ENCODE data around the gene PIK3CD. TPM values are rescaled to one million over a fixed set of nuclear protein-coding genes. Genes with fewer than 3 reads are reported as not detected.

PIK3CD gene
- total RNA-seq, 1 donor from 2014 or later = 4.7 TPM

DNA sequence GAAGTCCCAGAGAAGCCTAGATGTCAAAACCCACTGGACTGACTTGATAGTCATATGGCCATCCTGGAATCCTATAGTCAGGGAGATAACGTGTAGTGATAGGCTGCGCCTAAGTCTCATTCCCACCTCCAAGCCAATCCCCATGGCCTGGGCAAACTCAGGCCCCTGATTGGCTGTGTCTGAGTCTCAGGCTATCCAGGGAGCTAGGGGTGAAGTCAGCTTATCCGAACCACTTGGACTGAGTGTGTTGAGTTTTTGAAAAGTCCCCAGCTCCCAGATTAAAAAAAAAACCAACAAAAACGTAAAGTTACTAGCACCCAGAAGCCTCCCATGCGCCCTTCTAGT, 51.6 kb downstream of the PIK3CD start:
- Mint-ChIP-seq H3K36me3 (peaks cover 2% of the 10 kb centered on the region), H3K4me3 (no peak overlapping the region), H3K4me1 (peaks cover 6% of the 10 kb centered on the region), H3K27me3 (ENCODE audit: low read depth) (peaks cover 6% of the 10 kb centered on the region), H3K9me3 (peaks cover 9% of the 10 kb centered on the region), H3K27ac (no peak overlapping the region)
- DNase-seq (ENCODE audit: low spot score in 2 of 2, unreplicated experiment in 2 of 2) = no peak
- TF ChIP-seq, protein P1, sequence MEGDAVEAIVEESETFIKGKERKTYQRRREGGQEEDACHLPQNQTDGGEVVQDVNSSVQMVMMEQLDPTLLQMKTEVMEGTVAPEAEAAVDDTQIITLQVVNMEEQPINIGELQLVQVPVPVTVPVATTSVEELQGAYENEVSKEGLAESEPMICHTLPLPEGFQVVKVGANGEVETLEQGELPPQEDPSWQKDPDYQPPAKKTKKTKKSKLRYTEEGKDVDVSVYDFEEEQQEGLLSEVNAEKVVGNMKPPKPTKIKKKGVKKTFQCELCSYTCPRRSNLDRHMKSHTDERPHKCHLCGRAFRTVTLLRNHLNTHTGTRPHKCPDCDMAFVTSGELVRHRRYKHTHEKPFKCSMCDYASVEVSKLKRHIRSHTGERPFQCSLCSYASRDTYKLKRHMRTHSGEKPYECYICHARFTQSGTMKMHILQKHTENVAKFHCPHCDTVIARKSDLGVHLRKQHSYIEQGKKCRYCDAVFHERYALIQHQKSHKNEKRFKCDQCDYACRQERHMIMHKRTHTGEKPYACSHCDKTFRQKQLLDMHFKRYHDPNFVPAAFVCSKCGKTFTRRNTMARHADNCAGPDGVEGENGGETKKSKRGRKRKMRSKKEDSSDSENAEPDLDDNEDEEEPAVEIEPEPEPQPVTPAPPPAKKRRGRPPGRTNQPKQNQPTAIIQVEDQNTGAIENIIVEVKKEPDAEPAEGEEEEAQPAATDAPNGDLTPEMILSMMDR (IDR thresholded peaks at IDR 0.05; ENCODE audit: unreplicated experiment) = no peak

DNA sequence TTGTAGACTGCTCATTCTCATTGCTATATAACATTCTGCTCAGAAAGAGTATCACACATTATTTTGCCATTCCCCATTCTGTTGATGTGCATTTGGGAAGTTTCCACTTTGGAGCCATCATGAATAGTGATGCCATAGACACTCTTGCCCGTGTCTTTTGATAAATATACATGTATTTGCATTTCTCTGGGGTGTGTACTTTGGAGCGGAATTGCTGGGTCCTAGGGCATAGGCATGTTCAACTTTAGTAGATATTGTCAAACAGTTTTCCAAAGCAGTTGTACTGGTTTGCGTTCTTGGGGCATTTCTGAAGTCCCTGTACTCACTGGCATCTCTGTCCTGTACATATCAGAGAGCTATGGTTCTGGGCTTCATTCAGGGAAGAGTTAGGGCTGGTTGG, 52.1 kb downstream of the PIK3CD start:
- no peak overlapping the region for H3K4me3 Mint-ChIP-seq
- DNase-seq (ENCODE audit: low spot score in 2 of 2, unreplicated experiment in 2 of 2) = no peak
- peaks cover 2% of the 10 kb centered on the region for H3K36me3 Mint-ChIP-seq
- peaks cover 6% of the 10 kb centered on the region for H3K4me1 Mint-ChIP-seq
- H3K27me3 Mint-ChIP-seq (ENCODE audit: low read depth) = peaks cover 6% of the 10 kb centered on the region
- no peak overlapping the region for H3K27ac Mint-ChIP-seq
- H3K9me3 Mint-ChIP-seq = peaks cover 9% of the 10 kb centered on the region
- TF ChIP-seq, protein P1 (IDR thresholded peaks at IDR 0.05; ENCODE audit: unreplicated experiment) = no peak

DNA sequence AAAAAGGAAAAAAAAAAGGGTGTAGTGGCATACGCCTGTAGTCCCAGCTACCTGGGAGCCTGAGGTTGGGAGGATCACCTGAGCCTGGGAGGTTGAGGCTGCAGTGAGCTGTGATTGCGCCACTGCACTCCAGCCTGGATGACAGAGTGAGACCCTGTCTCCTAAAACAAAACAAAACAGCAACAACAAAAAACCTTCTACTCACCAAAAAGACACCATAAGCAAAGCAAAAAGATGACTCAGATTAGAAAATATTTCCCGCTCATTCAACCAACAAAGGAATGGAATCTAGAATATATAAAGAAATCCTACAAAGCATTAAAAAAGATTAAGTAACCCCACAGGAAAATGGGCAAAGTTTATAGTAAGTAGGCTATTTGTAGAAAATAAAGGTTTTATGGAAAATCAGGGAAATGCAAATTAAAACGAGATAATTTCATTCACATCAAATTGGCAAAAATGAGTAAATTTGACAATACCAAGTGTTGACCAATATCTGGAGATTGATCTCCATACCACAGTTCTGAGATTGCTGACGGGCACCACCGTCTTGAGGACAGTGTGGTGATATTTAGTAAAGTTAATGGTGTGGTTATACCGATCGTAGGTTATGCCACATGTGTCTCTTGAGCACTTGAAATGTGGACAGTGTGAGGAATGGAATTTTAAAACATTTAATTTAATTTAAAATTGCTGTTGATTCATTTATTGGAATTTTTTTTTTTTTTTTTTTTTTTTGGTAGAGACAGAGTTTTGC, 54.0 kb downstream of the PIK3CD start:
- H3K4me3 Mint-ChIP-seq = no peak overlapping the region
- TF ChIP-seq, protein P1 (IDR thresholded peaks at IDR 0.05; ENCODE audit: unreplicated experiment) = no peak
- peaks cover 9% of the 10 kb centered on the region for H3K9me3 Mint-ChIP-seq
- H3K4me1 Mint-ChIP-seq = peaks cover 5% of the 10 kb centered on the region
- H3K27me3 Mint-ChIP-seq (ENCODE audit: low read depth) = peaks cover 3% of the 10 kb centered on the region
- no peak for DNase-seq (ENCODE audit: low spot score in 2 of 2, unreplicated experiment in 2 of 2)
- H3K27ac Mint-ChIP-seq = no peak overlapping the region
- peaks cover 2% of the 10 kb centered on the region for H3K36me3 Mint-ChIP-seq

DNA sequence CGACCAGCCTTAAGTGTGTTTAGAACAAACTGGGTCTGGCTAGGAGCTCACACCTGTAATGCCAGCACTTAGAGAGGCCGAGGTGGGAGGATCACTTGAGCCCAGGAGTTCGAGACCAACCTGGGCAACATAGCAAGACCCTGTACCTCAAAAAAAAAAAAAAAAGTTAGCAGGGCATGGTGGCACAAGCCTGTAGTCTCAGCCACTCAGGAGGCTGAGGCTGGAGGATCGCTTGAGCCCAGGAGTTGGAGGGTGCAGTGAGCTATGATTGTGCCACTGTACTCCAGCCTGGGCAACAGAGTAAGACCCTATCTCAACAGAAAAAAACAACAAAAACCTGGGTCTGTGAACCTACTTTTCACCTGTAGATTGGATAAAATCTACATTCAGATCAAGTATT, 54.6 kb downstream of the PIK3CD start:
- no peak for DNase-seq (ENCODE audit: low spot score in 2 of 2, unreplicated experiment in 2 of 2)
- no peaks in the 10 kb centered on the region for H3K4me1 Mint-ChIP-seq
- H3K27me3 Mint-ChIP-seq (ENCODE audit: low read depth) = no peaks in the 10 kb centered on the region
- peaks cover 2% of the 10 kb centered on the region for H3K36me3 Mint-ChIP-seq
- TF ChIP-seq, protein P1 (IDR thresholded peaks at IDR 0.05; ENCODE audit: unreplicated experiment) = no peak
- no peak overlapping the region for H3K4me3 Mint-ChIP-seq
- H3K27ac Mint-ChIP-seq = no peak overlapping the region
- H3K9me3 Mint-ChIP-seq = peaks cover 9% of the 10 kb centered on the region

DNA sequence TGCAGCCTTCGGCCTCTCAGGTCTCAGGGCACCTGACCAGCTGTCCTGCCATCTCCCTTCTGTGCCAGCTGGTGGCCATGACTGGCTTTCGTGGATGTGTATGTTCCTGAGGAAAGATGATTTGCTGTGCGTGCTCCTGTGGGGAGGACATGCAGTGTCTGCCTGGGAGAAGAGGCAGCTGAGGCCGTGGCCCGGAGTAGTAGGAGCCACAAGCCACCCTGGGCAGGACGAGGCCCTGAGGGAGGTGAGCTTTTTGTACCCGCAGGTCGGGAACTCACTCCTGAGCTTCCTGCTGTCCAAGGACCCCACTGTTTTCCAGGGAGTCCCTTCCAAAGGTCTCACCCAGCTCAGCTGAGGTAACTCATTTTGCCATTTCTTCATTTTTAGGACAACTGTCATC, 58.5 kb downstream of the PIK3CD start:
- Mint-ChIP-seq H3K36me3 (no peaks in the 10 kb centered on the region), H3K4me1 (no peaks in the 10 kb centered on the region)

More for the DNA sequence above, 58.5 kb downstream of the PIK3CD start:
- Mint-ChIP-seq H3K9me3 (no peaks in the 10 kb centered on the region), H3K4me3 (no peak overlapping the region), H3K27ac (no peak overlapping the region), H3K27me3 (ENCODE audit: low read depth) (no peaks in the 10 kb centered on the region)
- TF ChIP-seq, protein P1 (IDR thresholded peaks at IDR 0.05; ENCODE audit: unreplicated experiment) = no peak
- DNase-seq (ENCODE audit: low spot score in 2 of 2, unreplicated experiment in 2 of 2) = no peak

All from mesothelial cell of epicardium (in vitro differentiated cells).